GM18951 (cell line): ENCODE data around the gene SND1.

ENCODE experiments used
- POLR2A ChIP-seq: IDR thresholded peaks from 4 replicates; pipeline ENCODE4 v1.6.1; 2011; ENCODE audit warnings: mild to moderate bottlenecking; ENCODE audit not compliant: insufficient read length, insufficient read depth; ENCODE audit errors: extremely low read depth
- in situ Hi-C: fragments of 300-500 bp; cut with MboI; formaldehyde crosslinking; loops from one replicate; pipeline ENCODE4 v1.12.0; 2022; ENCODE audit warnings: low sequenced_read_pairs, mixed read lengths, inconsistent platforms; ENCODE audit not compliant: unreplicated experiment

SND1 gene

GRCh38 chr7:128115821-128116723, 464.1 kb downstream of the SND1 start:
- TF ChIP-seq POLR2A, result no peak
- in situ Hi-C loops, result no loop called here

DNA sequence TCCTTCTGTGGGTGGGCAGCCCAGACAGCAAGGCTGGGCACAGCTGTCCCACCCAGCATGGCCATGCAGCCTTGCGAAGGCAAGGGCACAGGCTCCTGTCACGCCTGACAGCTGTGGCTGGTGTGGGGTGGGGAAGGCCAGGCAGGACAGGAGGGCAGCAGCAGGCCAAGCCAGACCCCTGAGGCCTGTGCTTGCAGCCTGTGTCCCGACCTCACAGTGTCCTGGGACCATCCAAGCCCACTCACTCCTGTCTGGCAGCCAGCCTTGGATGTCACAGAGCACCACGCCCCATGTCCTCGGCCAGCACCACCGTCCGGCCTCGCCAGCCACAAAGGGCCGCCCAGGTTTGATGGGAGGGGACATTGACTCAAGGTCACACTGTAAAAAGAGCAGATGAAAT, 464.7 kb downstream of the SND1 start:
- in situ Hi-C loops, result no loop called here
- TF ChIP-seq POLR2A, result no peak

DNA sequence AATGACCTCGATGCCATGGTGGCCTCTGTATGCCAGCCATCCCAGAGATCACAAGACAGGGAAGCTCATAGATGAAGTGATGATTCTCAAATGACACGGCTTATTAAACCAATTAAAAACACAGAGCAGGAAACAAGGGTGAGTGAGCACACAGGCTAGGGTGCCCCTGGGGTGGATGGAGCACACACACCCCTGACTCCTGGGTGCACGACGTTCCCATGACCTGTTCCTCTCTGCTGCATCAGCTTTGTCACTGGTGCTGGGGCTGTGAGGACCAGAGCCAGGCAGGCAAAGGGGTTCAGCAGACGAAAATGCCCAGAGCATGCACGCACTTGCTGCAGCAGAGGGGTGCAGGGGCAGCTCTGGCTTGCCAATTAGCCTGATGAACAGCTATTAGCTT, 465.7 kb downstream of the SND1 start:
- in situ Hi-C loops, result no loop called here
- TF ChIP-seq POLR2A, result no peak

DNA sequence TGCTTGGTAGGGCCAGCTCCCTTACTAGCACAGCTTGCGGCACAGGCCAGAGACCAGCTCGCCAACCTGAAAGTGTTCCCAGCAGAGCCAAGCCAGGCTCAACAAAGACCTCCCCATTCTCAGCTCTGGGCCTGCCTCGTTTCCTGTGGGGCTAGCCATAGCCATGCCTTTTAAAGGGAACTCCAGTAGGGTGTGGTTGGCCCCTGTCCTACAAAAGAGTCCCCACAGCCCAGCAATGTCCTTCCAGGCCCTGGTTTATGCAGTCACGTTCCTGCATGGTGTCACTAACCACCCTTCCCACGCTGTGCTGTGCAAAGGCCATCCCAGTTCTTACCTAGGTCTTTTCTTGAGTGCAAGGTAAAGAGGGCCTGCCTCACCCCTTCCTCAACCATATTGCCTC, 467.0 kb downstream of the SND1 start:
- TF ChIP-seq POLR2A, result no peak
- in situ Hi-C loops, result no loop called here

- in situ Hi-C loops, result no loop called here
- no peak for TF ChIP-seq POLR2A
Measured at GRCh38 chr7:128120116-128120515, 468.1 kb downstream of the SND1 start.

DNA sequence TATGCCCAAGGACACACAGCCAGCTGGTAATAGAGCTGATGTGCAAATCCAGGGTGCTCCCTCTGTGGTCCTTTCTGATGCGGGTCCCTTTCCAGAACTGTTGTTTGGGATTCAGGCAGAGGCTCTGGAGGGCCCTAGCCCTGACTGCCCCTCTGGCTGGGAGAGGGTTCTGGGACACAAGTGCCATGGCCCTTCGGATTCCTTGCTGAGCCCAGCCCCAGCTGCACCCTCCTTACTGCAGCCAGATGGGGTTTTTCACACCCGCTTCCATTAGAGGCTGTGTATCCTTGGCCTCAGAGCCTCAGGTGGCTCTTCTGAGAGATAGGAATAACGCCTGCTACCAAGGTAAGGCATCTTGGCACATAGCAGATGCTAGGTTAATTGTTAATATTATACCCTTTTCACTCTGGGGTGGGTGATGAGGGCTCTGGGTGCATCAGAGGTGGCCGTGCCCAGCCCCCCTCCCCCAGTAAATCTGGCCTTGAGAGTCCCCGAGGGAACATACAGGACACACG, 469.0 kb downstream of the SND1 start:
- TF ChIP-seq POLR2A, result no peak
- in situ Hi-C loops, result no loop called here

- in situ Hi-C loops, result no loop called here
- no peak for TF ChIP-seq POLR2A
Measured at GRCh38 chr7:128121711-128122530, 469.9 kb downstream of the SND1 start.

- TF ChIP-seq POLR2A, result no peak
- in situ Hi-C loops, result no loop called here
Measured at GRCh38 chr7:128122576-128123290, 470.7 kb downstream of the SND1 start.

DNA sequence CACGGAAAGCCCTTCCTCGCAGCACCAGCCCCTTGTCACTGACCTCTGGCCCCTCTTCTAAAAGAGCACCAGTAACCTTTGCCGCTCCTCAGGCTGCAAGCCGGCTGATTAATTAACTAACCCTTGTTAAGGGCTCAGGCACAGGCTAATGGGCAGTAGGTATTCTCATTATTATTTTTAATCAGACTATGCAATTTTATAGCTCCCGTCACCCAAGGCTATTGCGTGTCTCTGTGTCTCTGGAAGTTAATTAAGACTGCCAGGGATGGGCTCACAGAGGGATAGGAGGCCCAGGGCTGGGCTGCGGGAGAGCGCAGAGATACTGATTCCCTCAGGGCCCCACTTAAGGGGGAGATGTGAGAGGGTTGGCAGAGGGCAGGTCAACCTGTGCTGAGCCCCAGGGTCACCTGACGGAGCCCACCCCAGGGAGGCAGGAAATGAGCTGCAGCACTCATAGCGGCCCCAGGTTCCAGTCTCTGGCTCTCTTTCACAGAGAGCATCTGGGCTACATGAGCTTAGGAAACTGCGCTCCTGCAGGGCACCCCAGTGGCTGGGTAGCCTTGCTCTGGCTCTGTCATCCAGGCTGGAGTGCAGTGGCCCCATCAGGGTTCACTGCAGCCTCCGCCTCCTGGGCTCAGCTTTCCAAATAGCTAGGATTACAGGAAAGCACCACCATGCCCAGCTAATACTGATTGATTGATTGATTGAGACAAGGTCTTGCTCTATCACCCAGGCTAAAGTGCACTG, 471.5 kb downstream of the SND1 start:
- in situ Hi-C loops, result no loop called here
- TF ChIP-seq POLR2A, result no peak

GRCh38 chr7:128124786-128125185, 472.8 kb downstream of the SND1 start:
- in situ Hi-C loops, result no loop called here
- TF ChIP-seq POLR2A, result no peak

DNA sequence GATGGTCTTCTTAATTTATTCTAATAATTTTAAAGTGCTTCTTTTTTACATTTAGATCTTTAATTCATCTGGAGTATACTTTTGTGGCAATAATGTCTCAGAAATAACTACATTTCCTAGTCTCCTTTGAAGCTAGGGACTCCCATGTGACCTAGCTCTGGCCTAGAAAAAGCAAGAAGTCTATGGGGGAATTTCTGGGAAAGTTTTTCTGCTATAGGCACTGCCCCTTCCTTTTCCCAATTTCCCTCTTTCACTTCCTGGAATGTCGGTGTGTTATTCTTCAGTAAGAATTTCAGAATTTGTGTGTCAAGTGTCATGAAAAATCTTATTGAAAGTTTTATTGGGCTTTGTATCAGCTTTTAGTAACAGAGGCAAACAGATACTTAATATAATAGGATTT, 473.8 kb downstream of the SND1 start:
- no peak for TF ChIP-seq POLR2A
- in situ Hi-C loops, result no loop called here

GRCh38 chr7:128128401-128128800, 476.4 kb downstream of the SND1 start:
- in situ Hi-C loops, result no loop called here
- TF ChIP-seq POLR2A, result no peak
